GM21786 (cell line): Measurements from ENCODE around the gene PLPP6.

Source experiments
- ATAC-seq: cut with Tn5 transposase; IDR thresholded peaks from one replicate; pipeline ENCODE4 v1.9.1; 2021; ENCODE audit not compliant: unreplicated experiment

PLPP6 gene

GRCh38 chr9:4690144-4690543 is 28.1 kb downstream of the PLPP6 start:
- peak; percentile 55 for ATAC-seq

- no peak for ATAC-seq
Observed at GRCh38 chr9:4691795-4692194, 29.7 kb downstream of the PLPP6 start.

DNA sequence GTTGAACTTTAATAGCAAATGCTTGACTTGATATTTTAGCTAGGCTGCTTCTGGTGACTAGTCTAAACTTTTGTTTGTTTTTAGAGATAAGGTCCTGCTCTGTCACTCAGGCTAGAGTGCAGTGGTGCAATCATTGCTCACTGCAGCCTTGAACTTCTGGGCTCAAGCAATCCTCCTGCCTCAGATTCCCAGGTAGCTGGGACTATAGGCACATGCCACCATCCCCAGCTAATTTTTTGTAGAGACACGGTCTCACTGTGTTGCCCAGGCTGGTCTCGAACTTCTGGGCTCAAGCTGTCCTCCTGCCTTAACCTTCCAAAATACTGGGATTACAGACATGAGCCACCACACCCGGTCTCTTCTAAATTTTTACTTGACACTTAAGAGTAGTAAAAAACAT is 38.0 kb downstream of the PLPP6 start:
- no peak for ATAC-seq

- ATAC-seq, result no peak
Observed at GRCh38 chr9:4700932-4701331, 38.8 kb downstream of the PLPP6 start.

DNA sequence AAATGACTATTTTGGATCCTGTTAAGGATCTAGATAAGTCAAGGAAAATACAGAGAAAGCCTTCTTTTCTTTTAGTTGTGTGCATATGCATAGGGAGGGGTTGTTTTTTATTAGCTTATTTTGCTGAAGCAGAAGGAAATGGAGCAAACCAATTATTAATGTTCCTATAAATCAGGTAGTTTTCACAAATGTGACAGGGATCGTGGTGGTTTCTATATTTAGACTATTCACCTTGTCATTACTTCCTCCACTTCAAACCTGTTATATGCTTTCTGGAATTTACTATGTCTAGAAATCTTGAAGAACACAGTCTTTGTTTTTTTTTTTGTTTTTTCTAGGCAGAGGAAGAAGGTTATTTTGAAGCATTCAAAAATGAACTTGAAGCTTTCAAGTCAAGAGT is 39.4 kb downstream of the PLPP6 start:
- ATAC-seq, result no peak

DNA sequence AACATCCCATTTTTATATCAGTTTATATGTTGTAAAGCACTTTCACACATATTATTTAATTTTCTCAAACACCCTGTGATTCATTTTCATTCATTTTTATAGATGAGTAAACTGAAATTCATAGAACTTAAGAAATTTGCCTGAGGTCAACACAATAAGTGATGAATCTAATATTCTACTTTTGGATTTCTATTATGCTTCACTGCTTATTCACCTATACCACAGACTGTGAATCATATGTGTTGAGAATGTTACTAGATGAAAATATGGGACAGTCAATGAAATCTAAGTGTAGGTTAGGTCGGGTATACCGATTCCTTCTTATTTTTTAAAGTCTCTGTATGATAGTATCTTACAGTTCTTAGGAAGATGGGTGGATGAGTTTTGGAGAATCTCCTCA is 42.0 kb downstream of the PLPP6 start:
- ATAC-seq, result no peak

- no peak for ATAC-seq
Observed at GRCh38 chr9:4706021-4706420, 43.9 kb downstream of the PLPP6 start.

- ATAC-seq, result no peak
Observed at GRCh38 chr9:4706971-4707622, 45.0 kb downstream of the PLPP6 start.

DNA sequence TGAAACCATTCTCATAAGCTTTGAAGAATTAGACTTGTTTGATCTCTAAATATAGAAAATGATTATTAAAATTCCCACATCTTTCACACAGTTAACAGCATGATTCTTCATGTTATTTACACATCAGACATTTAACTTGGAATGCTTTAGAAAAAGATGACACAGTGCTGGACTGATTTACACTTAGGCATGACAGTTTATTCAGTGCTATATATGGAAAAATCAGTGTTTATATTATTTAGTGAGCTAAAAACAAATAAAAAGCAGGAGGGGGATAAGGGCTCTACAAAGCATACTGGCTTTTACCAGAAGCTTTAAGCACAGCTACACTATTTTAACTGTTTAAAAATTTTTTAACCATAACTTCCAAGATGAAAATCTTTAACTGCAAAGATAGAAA is 47.3 kb downstream of the PLPP6 start:
- no peak for ATAC-seq

- no peak for ATAC-seq
Observed at GRCh38 chr9:4713849-4714248, 51.8 kb downstream of the PLPP6 start.

- no peak for ATAC-seq
Observed at GRCh38 chr9:4714266-4715016, 52.3 kb downstream of the PLPP6 start.
